Measurements from ENCODE around the gene SEMA3B.

- TF ChIP-seq CTCF (IDR thresholded peaks at IDR 0.05) (no peak), ZFX (IDR thresholded peaks at IDR 0.05; ENCODE audit: borderline replicate concordance) (no peak)
These were observed 27.9 kb downstream of the SEMA3B start for GRCh38 chr3:50296721-50297383.
